UCSD-AML1 (cell line): Measurements from ENCODE around the gene MAP2K4.

Source experiments
- DNase-seq: peaks from one replicate; lab custom pipeline; 2025; ENCODE audit not compliant: unreplicated experiment; lab: John Stamatoyannopoulos, UW

MAP2K4 gene

GRCh38 chr17:12085076-12085949, 64.6 kb downstream of the MAP2K4 start:
- no peak for DNase-seq

GRCh38 chr17:12088035-12088434, 67.4 kb downstream of the MAP2K4 start:
- DNase-seq, result no peak

GRCh38 chr17:12089809-12090384, 69.2 kb downstream of the MAP2K4 start:
- no peak for DNase-seq

- no peak for DNase-seq
Measured at GRCh38 chr17:12094336-12094735, 73.7 kb downstream of the MAP2K4 start.

GRCh38 chr17:12095522-12095921, 74.8 kb downstream of the MAP2K4 start:
- no peak for DNase-seq

GRCh38 chr17:12097326-12097725, 76.6 kb downstream of the MAP2K4 start:
- DNase-seq, result no peak

- DNase-seq, result no peak
Measured at GRCh38 chr17:12098568-12098967, 77.9 kb downstream of the MAP2K4 start.

- no peak for DNase-seq
Measured at GRCh38 chr17:12099412-12099811, 78.7 kb downstream of the MAP2K4 start.

GRCh38 chr17:12104831-12105230, 84.2 kb downstream of the MAP2K4 start:
- DNase-seq, result no peak

- no peak for DNase-seq
Measured at GRCh38 chr17:12107905-12108304, 87.2 kb downstream of the MAP2K4 start.

- no peak for DNase-seq
Measured at GRCh38 chr17:12110906-12111305, 90.2 kb downstream of the MAP2K4 start.

- no peak for DNase-seq
Measured at GRCh38 chr17:12113156-12113555, 92.5 kb downstream of the MAP2K4 start.

- DNase-seq, result no peak
Measured at GRCh38 chr17:12114686-12115418, 94.2 kb downstream of the MAP2K4 start.

GRCh38 chr17:12116143-12116542, 95.5 kb downstream of the MAP2K4 start:
- DNase-seq, result no peak

- DNase-seq, result no peak
Measured at GRCh38 chr17:12118617-12119016, 97.9 kb downstream of the MAP2K4 start.

GRCh38 chr17:12122075-12122474, 101.4 kb downstream of the MAP2K4 start:
- no peak for DNase-seq

GRCh38 chr17:12127177-12127576, 106.5 kb downstream of the MAP2K4 start:
- no peak for DNase-seq

- DNase-seq, result no peak
Measured at GRCh38 chr17:12127667-12128066, 107.0 kb downstream of the MAP2K4 start.

- DNase-seq, result no peak
Measured at GRCh38 chr17:12128946-12129345, 108.3 kb downstream of the MAP2K4 start.

GRCh38 chr17:12133183-12133582, 112.5 kb downstream of the MAP2K4 start:
- no peak for DNase-seq

GRCh38 chr17:12134101-12134500, 113.4 kb downstream of the MAP2K4 start:
- no peak for DNase-seq

- no peak for DNase-seq
Measured at GRCh38 chr17:12134587-12134986, 113.9 kb downstream of the MAP2K4 start.
